GM23338 (cell line): ENCODE results near the gene CARMIL1. TPM values are rescaled to one million over a fixed set of nuclear protein-coding genes. Genes with fewer than 3 reads are reported as not detected.

Experiments used
- ATAC-seq: fragments of 200-7000 bp; cut with Tn5 transposase; 3 replicates; pipeline ENCODE4 v1.9.1; 2020
- DNase-seq: peaks from one replicate; pipeline ENCODE4 v3.0.0-alpha.2; 2015; ENCODE audit warnings: low spot score
- H2AFZ ChIP-seq: fragments of 200-600 bp; sonication (generic); 2 replicates; pipeline ENCODE4 v1.8.0; 2016; ENCODE audit warnings: antibody characterized with exemption, mild to moderate bottlenecking, moderate library complexity
- H3F3A ChIP-seq: fragments of 200-600 bp; sonication (generic); replicated peaks from 2 replicates; pipeline ENCODE4 v1.8.0; 2017; ENCODE audit warnings: antibody characterized with exemption, mixed run types, low read depth
- H3K27ac ChIP-seq: fragments of 200-600 bp; sonication (generic); 2 replicates; pipeline ENCODE4 v1.6.1; 2016; ENCODE audit warnings: low read depth
- H3K27me3 ChIP-seq: fragments of 200-600 bp; sonication (generic); 2 replicates; pipeline ENCODE4 v1.8.0; 2016; ENCODE audit warnings: mild to moderate bottlenecking, mixed run types, moderate library complexity; ENCODE audit not compliant: insufficient read depth
- H3K36me3 ChIP-seq: fragments of 200-600 bp; sonication (generic); 2 replicates; pipeline ENCODE4 v1.8.0; 2016; ENCODE audit warnings: mild to moderate bottlenecking; ENCODE audit not compliant: insufficient read depth
- H3K4me1 ChIP-seq: fragments of 200-600 bp; sonication (generic); 2 replicates; pipeline ENCODE4 v1.8.0; 2016; ENCODE audit warnings: mild to moderate bottlenecking, moderate library complexity; ENCODE audit not compliant: insufficient read depth
- H3K4me2 ChIP-seq: fragments of 200-600 bp; sonication (generic); 2 replicates; pipeline ENCODE4 v1.7.1; 2017; ENCODE audit warnings: mixed run types
- H3K4me3 ChIP-seq: fragments of 200-600 bp; sonication (generic); 2 replicates; pipeline ENCODE4 v1.6.1; 2016; ENCODE audit warnings: mixed run types
- H3K79me2 ChIP-seq: fragments of 200-600 bp; sonication (generic); replicated peaks from 2 replicates; pipeline ENCODE4 v1.8.0; 2017; ENCODE audit warnings: mild to moderate bottlenecking; ENCODE audit not compliant: insufficient read depth
- H3K9me2 ChIP-seq: fragments of 200-600 bp; sonication (generic); 2 replicates; pipeline ENCODE4 v1.8.0; 2017; ENCODE audit not compliant: insufficient read depth
- H4K20me1 ChIP-seq: fragments of 200-600 bp; sonication (generic); replicated peaks from 2 replicates; pipeline ENCODE4 v1.8.0; 2017; ENCODE audit warnings: mild to moderate bottlenecking; ENCODE audit not compliant: insufficient read depth
- H3K27ac Mint-ChIP-seq: 2 replicates; pipeline ENCODE4 v1.8.0; 2020; ENCODE audit warnings: inconsistent platforms, mild to moderate bottlenecking, moderate library complexity, mixed read lengths
- H3K27me3 Mint-ChIP-seq: 3 replicates; pipeline ENCODE4 v1.8.0; 2022; ENCODE audit warnings: low read depth, mild to moderate bottlenecking, moderate library complexity, mixed read lengths, inconsistent platforms; ENCODE audit not compliant: insufficient read depth, poor library complexity
- H3K36me3 Mint-ChIP-seq: 3 replicates; pipeline ENCODE4 v1.8.0; 2021; ENCODE audit warnings: low read depth, mild to moderate bottlenecking, inconsistent platforms, moderate library complexity, mixed read lengths
- H3K4me1 Mint-ChIP-seq: 3 replicates; pipeline ENCODE4 v1.8.0; 2020; ENCODE audit warnings: mild to moderate bottlenecking, inconsistent platforms, mixed read lengths
- H3K4me3 Mint-ChIP-seq: 3 replicates; pipeline ENCODE4 v1.8.0; 2021; ENCODE audit warnings: moderate library complexity, mild to moderate bottlenecking, inconsistent platforms, mixed read lengths
- H3K9me3 Mint-ChIP-seq: 3 replicates; pipeline ENCODE4 v1.8.0; 2020; ENCODE audit warnings: moderate library complexity, mild to moderate bottlenecking, inconsistent platforms, mixed read lengths
- ZNF331 ChIP-seq: fragments of 250-450 bp; sonication (Bioruptor Pico); IDR thresholded peaks from 2 replicates; pipeline ENCODE4 v1.5.0; 2020; ENCODE audit warnings: low read depth, mild to moderate bottlenecking, moderate library complexity
- polyA plus RNA-seq: library from polyadenylated mRNA; unstranded; fragments of >200 nt; fragmentation: Nextera tagmentation; extraction: Ambion mirVana; gene quantifications from 2 replicates; pipeline ENCODE4 v1.2.1, GENCODE V29; 2016
- total RNA-seq: library from RNA; depleted of rRNA; stranded (reverse); fragments of >200 nt; shearing (Covaris generic); gene quantifications from 2 replicates; pipeline ENCODE4 v1.2.3, GENCODE V29; 2014
- TF ChIP-seq, protein P1 (sequence below): fragments of 250-450 bp; sonication (Bioruptor Pico); IDR thresholded peaks from 2 replicates; pipeline ENCODE4 v1.5.0; 2020; ENCODE audit warnings: mild to moderate bottlenecking, moderate library complexity
- TF ChIP-seq, protein P2 (sequence below), 2 experiments: fragments of 200-600 bp in 1 of 2; sonication (generic) in 1 of 2; conservative IDR thresholded peaks; 2 replicates each; pipeline versions ENCODE4 v1.5.1 to v1.6.1; 2016 to 2017; ENCODE audit warnings: antibody characterized with exemption in 2 of 2, low read depth in 2 of 2, mild to moderate bottlenecking in 2 of 2, moderate library complexity in 1 of 2

Gene CARMIL1
- total and polyA plus RNA-seq, 2 experiments from 2014 or later, result 43.2 to 66.9 TPM

DNA sequence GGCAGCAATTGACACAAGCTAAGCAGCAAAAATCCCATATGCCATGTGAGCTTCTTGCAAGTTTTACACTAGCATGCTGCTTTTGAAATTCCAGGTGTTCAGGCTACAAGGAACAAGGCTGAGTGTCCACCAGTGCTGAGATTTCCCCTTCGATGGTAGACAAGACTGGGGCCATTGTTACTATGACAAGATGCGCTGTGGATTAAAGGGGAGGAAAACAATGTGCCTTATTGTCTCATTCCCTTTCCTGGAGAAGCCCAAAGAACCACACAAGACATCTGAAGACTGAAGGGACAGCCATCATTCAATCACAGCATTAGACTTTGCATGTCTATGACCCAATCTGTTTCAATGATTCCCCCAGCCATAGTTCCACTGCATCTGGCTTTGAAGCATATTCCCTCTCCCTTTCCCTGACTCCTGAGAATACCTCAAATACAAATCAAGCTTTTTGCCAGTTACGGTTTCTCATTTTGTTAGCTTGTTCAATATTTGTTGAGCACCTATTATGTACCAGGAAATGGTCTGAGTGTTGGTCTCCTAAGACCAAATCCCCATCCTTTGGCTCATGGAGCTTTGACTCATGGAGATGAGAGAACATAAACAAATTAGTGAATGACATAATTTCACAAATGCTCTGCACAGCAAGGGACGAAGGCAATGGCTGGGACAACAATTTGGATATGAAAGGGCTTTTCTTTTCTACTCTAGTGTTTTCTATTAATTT lies 349.5 kb downstream of the CARMIL1 start (continued):
- TF ChIP-seq, protein P1, sequence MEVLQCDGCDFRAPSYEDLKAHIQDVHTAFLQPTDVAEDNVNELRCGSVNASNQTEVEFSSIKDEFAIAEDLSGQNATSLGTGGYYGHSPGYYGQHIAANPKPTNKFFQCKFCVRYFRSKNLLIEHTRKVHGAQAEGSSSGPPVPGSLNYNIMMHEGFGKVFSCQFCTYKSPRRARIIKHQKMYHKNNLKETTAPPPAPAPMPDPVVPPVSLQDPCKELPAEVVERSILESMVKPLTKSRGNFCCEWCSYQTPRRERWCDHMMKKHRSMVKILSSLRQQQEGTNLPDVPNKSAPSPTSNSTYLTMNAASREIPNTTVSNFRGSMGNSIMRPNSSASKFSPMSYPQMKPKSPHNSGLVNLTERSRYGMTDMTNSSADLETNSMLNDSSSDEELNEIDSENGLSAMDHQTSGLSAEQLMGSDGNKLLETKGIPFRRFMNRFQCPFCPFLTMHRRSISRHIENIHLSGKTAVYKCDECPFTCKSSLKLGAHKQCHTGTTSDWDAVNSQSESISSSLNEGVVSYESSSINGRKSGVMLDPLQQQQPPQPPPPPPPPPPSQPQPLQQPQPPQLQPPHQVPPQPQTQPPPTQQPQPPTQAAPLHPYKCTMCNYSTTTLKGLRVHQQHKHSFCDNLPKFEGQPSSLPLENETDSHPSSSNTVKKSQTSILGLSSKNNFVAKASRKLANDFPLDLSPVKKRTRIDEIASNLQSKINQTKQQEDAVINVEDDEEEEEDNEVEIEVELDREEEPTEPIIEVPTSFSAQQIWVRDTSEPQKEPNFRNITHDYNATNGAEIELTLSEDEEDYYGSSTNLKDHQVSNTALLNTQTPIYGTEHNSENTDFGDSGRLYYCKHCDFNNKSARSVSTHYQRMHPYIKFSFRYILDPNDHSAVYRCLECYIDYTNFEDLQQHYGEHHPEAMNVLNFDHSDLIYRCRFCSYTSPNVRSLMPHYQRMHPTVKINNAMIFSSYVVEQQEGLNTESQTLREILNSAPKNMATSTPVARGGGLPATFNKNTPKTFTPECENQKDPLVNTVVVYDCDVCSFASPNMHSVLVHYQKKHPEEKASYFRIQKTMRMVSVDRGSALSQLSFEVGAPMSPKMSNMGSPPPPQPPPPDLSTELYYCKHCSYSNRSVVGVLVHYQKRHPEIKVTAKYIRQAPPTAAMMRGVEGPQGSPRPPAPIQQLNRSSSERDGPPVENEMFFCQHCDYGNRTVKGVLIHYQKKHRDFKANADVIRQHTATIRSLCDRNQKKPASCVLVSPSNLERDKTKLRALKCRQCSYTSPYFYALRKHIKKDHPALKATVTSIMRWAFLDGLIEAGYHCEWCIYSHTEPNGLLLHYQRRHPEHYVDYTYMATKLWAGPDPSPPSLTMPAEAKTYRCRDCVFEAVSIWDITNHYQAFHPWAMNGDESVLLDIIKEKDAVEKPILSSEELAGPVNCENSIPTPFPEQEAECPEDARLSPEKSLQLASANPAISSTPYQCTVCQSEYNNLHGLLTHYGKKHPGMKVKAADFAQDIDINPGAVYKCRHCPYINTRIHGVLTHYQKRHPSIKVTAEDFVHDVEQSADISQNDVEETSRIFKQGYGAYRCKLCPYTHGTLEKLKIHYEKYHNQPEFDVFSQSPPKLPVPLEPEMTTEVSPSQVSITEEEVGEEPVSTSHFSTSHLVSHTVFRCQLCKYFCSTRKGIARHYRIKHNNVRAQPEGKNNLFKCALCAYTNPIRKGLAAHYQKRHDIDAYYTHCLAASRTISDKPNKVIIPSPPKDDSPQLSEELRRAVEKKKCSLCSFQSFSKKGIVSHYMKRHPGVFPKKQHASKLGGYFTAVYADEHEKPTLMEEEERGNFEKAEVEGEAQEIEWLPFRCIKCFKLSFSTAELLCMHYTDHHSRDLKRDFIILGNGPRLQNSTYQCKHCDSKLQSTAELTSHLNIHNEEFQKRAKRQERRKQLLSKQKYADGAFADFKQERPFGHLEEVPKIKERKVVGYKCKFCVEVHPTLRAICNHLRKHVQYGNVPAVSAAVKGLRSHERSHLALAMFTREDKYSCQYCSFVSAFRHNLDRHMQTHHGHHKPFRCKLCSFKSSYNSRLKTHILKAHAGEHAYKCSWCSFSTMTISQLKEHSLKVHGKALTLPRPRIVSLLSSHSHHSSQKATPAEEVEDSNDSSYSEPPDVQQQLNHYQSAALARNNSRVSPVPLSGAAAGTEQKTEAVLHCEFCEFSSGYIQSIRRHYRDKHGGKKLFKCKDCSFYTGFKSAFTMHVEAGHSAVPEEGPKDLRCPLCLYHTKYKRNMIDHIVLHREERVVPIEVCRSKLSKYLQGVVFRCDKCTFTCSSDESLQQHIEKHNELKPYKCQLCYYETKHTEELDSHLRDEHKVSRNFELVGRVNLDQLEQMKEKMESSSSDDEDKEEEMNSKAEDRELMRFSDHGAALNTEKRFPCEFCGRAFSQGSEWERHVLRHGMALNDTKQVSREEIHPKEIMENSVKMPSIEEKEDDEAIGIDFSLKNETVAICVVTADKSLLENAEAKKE, result no peak

DNA sequence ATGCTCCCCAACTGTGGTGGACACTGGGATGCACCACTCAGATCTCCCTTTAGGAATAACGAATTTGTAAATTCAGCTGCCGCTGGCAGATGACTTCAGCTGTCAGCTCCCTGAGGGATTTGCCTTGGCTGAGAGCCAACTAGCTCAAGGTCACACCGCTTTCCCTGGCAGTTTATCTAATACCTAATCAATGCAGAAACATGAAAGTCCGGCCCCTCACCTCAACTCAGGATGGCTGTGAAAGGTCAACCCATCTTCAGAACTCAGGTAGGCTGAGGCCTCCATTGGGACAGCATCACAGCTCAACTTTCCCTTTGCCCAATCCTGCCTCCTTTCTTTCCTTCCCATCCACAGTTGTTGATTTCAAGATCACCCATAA lies 350.0 kb downstream of the CARMIL1 start:
- no peaks in the 10 kb centered on the region for H3K79me2 ChIP-seq
- H3K36me3 ChIP-seq, result no peaks in the 10 kb centered on the region
- H3K27me3 ChIP-seq, result no peaks in the 10 kb centered on the region
- Mint-ChIP-seq H3K4me3 (no peak overlapping the region), H3K27me3 (no peaks in the 10 kb centered on the region), H3K4me1 (peaks cover 24% of the 10 kb centered on the region), H3K9me3 (no peaks in the 10 kb centered on the region), H3K27ac (no peak overlapping the region), H3K36me3 (no peaks in the 10 kb centered on the region)
- no peaks in the 10 kb centered on the region for H4K20me1 ChIP-seq
- ATAC-seq, result no peak
- peaks cover 3% of the 10 kb centered on the region; the same call in 1 of the 2 replicates for H3K9me2 ChIP-seq
- H2AFZ ChIP-seq, result no peak overlapping the region
- H3K27ac ChIP-seq, result no peak overlapping the region
- H3F3A ChIP-seq, result no peaks in the 10 kb centered on the region
- H3K4me1 ChIP-seq, result peaks cover 11% of the 10 kb centered on the region
- no peak for DNase-seq
- no peak overlapping the region for H3K4me2 ChIP-seq
- no peak overlapping the region for H3K4me3 ChIP-seq
- TF ChIP-seq, protein P1, result no peak
- TF ChIP-seq ZNF331 (CRISPR knock-in tag), result no peak
- TF ChIP-seq, protein P2, sequence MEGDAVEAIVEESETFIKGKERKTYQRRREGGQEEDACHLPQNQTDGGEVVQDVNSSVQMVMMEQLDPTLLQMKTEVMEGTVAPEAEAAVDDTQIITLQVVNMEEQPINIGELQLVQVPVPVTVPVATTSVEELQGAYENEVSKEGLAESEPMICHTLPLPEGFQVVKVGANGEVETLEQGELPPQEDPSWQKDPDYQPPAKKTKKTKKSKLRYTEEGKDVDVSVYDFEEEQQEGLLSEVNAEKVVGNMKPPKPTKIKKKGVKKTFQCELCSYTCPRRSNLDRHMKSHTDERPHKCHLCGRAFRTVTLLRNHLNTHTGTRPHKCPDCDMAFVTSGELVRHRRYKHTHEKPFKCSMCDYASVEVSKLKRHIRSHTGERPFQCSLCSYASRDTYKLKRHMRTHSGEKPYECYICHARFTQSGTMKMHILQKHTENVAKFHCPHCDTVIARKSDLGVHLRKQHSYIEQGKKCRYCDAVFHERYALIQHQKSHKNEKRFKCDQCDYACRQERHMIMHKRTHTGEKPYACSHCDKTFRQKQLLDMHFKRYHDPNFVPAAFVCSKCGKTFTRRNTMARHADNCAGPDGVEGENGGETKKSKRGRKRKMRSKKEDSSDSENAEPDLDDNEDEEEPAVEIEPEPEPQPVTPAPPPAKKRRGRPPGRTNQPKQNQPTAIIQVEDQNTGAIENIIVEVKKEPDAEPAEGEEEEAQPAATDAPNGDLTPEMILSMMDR (conservative IDR thresholded peaks at IDR 0.05; ENCODE audit: low read depth in 2 of 2), result no peak
